GM19463 (cell line): Measurements from ENCODE around the gene FAM53A.
A peak's percentile ranks its signal among the peaks of the same experiment; 100 is the strongest.

ENCODE experiments used
- ATAC-seq: cut with Tn5 transposase; IDR thresholded peaks from one replicate; pipeline ENCODE4 v1.9.1; 2021; ENCODE audit warnings: mild to moderate bottlenecking, moderate library complexity; ENCODE audit not compliant: unreplicated experiment

The FAM53A gene, protein sequence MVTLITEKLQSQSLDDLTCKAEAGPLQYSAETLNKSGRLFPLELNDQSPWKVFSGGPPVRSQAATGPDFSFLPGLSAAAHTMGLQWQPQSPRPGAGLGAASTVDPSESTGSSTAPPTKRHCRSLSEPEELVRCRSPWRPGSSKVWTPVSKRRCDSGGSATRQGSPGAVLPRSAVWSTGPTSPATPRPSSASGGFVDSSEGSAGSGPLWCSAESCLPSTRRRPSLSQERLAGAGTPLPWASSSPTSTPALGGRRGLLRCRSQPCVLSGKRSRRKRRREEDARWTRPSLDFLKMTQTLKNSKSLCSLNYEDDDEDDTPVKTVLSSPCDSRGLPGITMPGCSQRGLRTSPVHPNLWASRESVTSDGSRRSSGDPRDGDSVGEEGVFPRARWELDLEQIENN

GRCh38 chr4:1683736-1684505 is at the start of gene FAM53A:
TSS of gene FAM53A (minus strand) at chr4:1684313. CDS start at chr4:1668741, 15,572 bp downstream.
- peak; percentile 92 for ATAC-seq

- ATAC-seq, result no peak
Measured at GRCh38 chr4:1732911-1733310, 48.8 kb upstream of the FAM53A start.

DNA sequence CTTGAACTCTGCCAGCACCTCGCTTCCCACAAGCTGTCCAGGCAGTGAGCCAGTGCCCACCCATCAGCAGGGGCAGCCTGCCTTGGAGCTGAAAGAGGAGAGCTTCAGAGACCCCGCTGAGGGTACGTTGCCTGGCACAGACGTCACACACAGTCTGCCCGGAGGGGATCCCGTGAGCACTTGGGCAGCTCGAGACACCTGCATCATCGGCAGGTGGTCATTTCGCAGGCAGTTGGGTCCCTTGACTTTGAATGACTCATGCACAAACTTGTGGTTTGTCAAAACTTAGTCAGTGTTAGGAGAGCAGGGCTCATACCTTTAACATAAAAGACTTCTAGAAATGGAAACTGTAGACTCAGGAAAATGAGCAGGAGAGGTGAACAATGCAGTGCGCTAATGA is 47.1 kb upstream of the FAM53A start:
- ATAC-seq, result no peak

- ATAC-seq, result no peak
Measured at GRCh38 chr4:1730532-1731135, 46.5 kb upstream of the FAM53A start.

DNA sequence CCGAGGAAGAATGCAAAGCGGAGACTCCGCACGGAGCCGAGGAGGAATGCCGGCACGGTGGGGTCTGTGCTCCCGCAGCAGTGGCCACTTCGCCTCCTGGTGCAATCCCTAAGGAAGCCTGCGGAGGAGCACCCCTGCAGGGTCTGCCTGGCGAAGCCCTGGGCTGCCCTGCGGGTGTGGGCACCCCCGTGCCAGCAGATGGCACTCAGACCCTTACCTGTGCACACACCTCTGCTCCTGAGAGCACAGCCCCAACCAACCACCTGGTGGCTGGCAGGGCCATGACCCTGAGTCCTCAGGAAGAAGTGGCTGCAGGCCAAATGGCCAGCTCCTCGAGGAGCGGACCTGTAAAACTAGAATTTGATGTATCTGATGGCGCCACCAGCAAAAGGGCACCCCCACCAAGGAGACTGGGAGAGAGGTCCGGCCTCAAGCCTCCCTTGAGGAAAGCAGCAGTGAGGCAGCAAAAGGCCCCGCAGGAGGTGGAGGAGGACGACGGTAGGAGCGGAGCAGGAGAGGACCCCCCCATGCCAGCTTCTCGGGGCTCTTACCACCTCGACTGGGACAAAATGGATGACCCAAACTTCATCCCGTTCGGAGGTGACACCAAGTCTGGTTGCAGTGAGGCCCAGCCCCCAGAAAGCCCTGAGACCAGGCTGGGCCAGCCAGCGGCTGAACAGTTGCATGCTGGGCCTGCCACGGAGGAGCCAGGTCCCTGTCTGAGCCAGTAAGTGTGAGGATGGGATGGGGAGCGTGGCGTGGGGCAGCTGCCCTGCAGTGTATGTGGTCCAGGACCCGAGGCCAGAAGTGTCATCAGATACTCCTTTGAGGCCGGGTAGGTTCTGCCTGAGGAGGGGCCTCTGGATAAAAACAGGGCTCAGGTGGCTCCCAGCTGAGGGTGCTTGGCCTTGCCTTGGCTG is 44.2 kb upstream of the FAM53A start:
- ATAC-seq, result no peak

DNA sequence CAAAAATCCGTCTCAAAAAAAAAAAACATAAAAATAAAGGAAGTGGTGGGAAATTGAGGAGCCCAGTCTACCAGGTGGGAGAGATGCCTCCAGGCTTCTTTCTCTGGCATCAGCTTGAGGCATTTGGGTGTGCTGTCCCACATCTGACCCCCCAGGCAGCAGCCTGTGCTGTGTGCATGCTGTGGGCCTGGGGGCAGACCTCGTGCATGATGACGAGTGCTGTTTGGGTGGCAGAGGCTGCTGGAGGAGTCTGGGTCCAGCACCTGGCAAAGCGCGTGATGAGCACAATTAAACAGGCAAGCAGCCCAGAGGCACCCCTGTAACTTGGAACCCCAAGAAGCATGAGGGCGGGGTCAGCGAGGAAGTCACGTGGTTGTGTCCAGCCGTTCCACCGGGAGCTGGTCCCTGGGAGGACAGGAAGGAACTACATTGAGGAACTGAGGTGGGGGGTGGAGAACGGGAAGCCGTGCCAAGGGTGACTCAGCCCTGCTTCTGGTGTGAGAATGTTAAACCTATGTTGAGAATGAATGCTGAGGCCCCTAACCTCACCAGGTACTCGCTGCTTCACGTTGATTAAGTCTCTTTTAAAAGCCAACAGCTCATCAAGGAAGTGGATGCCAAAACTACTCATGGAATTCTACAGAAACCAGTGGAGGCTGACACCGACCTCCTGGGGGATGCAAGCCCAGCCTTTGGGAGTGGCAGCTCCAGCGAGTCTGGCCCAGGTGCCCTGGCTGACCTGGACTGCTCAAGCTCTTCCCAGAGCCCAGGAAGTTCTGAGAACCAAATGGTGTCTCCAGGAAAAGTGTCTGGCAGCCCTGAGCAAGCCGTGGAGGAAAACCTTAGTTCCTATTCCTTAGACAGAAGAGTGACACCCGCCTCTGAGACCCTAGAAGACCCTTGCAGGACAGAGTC is 43.3 kb upstream of the FAM53A start:
- ATAC-seq, result no peak

- ATAC-seq, result no peak
Measured at GRCh38 chr4:1726146-1726934, 42.2 kb upstream of the FAM53A start.

DNA sequence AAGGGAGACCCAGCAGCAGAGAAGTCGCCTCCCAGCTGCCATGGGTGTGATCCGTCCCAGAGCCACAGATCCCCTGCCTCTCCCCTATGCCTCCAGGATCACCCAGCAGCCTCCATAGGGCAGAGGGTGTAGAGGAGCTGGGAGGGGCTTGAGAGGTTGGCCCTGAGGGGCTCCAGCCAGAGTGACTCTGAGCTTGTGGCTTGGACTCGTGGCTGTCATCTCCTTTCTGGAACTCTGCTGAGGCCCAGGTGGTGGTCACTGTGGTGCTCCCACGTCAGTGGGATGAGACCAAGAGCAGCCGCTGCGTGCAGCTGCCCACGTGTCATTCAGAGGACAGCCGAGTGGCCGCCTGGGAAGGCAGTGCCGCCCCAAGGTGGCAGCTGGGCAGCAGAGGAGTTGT is 41.4 kb upstream of the FAM53A start:
- no peak for ATAC-seq

DNA sequence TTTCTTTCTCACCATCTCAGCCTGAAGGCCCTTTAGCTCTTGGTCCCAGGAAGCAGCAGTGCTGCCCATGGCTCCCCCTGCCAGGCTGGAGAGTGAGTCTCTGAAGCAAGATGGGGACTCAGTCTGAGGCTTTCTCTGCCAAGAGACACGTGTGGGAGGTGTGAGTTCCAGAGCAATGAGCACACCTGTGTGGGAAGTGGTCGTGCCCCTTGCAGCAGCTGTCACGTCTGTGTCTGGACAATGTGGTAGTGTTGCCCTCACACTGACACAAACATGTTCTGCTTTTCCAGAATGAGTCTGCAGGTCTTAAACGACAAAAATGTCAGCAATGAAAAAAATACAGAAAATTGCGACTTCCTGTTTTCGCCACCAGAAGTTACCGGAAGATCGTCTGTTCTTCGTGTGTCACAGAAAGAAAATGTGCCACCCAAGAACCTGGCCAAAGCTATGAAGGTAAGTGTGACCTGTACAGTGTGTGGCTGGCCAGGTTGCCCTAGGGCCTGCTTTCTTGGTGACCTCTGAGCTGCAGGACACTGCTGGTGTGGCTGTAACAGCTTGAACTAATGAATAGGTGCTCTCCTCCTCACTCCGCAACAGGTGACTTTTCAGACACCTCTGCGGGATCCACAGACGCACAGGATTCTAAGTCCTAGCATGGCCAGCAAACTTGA is 39.2 kb upstream of the FAM53A start:
- ATAC-seq, result no peak

GRCh38 chr4:1722551-1723118 is 38.5 kb upstream of the FAM53A start:
- no peak for ATAC-seq

DNA sequence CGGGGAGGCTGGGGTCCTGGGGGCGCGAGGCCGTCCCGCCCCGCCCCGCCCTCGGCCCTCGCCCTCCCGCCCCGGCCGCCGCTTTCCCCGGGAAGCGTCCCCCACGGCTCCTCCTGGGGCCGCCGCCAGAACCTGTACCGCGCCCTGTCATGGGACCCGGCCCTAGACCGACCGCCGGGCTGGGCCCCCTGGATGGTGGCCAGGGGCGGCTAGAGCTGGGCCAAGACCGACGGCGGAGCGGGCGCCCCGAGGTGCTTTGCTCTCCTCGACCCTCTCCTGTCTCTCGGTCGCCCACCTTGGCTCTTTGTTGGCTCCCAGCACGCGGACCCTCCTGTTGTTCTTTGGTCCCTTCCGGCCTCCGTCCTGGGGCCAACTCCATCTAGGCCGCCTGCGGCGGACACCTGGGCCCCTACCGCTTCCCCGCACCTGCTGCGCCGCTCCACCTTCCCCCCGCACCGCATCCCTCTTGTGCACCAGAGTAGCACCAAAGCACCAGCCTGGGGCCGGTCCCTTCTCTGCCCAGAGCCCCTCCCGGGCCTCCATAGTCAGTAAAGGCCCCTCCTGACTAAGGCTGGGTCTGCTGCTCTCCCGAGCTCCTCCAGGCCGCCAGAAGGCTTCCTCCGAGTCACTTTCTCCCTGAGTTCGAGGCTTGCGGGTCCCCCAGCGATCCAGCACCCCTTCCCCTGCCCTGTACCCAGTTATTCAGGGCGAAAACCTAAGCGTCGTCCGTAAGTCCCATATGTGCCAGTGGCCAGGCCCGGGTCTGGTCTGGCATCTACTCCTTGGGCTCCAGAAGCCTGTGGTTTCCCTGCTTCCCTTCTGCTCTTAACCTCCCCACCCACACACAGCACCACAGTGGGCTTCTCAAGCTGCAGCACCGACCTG is 37.8 kb upstream of the FAM53A start:
- peak; percentile 1 for ATAC-seq

- peak; percentile 81 for ATAC-seq
Measured at GRCh38 chr4:1721003-1721665, 37.0 kb upstream of the FAM53A start, which contains the start of the genes TACC3 and TMEM129. TSS of gene TACC3 (plus strand) at chr4:1721521. CDS start at chr4:1723422, 1,901 bp downstream. TSS of gene TMEM129 (minus strand) at chr4:1721323. CDS start at chr4:1720837, 486 bp downstream.

DNA sequence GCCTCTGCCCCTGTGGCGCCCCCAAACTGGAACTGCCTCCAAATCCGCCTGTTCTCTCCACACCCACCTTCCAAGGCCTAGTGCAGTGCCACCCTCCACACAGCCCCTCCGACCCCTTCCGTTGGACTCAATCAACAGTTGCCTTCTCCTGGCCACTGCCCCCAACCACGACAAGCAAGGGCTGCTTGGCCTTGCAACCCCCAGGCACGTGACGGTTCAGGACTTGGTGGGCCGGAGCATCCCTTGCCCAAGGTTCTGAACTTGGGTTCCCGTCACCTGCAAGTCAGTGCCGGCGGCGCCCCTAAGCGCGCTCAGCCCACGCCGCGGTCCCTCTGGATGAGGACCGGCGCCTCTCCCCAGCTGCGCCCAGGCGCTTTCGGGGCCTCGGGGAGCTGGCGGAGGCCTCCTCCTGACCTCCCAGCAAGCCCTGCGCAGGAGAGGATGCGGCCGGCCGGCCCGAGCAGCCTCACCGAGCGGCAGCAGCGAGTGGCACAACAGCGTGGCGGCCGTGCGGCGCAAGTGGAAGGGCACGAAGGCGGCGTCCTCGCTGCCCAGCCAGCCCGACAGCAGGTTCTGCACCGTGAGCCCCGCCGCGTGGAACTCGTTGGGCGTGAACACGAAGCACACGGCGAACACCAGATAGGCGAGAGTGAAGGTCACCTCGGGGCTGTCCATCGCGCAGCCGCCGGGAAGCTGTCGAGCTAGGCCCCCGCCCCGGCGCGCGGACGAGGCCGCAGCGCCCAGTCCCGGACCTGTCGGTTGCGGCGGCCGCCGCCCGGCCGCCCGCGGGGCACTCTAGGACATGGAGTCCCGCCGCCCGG is 36.3 kb upstream of the FAM53A start:
- peak; percentile 20 for ATAC-seq

DNA sequence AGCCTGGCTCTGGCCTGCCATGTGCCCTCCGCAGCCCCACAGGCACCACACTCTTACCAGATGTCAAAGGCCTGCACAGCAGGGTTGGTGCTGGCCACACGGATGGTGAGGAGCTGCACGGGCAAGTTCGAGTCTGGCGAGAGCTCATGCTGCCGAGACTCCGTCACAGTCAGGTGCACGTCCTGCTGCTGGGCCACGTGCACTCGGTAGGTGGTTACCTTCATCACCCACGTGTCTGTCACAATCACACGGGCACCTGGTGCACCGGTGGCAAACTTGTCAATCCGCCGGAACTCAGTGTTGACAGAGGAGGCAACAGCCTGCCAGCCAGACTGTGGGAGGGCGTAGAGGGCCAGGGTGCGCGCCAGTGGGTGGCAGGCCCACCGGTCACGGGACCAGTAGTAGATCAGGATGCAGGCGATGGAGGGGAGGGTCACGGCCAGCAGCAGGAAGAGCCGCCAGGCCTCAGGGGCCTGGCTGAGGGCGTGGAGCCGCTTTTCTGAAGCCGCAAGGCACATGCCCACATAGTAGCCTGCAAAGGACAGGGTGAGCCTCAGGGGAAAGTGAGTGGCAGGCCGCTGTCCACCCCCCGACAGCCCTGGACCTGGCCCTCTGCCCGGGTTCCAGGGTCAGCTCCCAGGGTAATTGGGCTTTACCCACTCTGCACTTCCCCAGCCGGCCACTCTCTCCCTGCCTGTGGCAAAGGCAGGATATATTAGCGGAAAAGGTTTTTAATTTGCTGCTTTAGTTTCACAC is 34.2 kb upstream of the FAM53A start:
- ATAC-seq, result no peak
